ENCODE data around the gene LRRC4C. TPM values are rescaled to one million over a fixed set of nuclear protein-coding genes. Genes with fewer than 3 reads are reported as not detected.

The LRRC4C gene
- total RNA-seq, 4 donors from 2014 or later: 1.5 to 2.8 (median 1.7) TPM

GRCh38 chr11:41404109-41404508 is 55.3 kb downstream of the LRRC4C start:
- no peak overlapping the region for H3K27ac ChIP-seq
- no peaks in the 10 kb centered on the region for H3K9me3 ChIP-seq
- TF ChIP-seq POLR2A (IDR thresholded peaks at IDR 0.05) (no peak), POLR2AphosphoS5 (IDR thresholded peaks at IDR 0.05) (no peak), EP300 (IDR thresholded peaks at IDR 0.05) (no peak), CTCF (IDR thresholded peaks at IDR 0.05) (no peak)
- H3K27me3 ChIP-seq: no peaks in the 10 kb centered on the region
- H3K4me1 ChIP-seq: peaks cover 0 to 9% (median 0%) of the 10 kb centered on the region in 3 donors
- WGBS, 2 donors (ENCODE audit: low coverage in 1 of 2): 67 to 85% methylated on average over 1 to 2 of the region's 2 CpGs
- H3K4me3 ChIP-seq: no peak overlapping the region
- H3K36me3 ChIP-seq: no peaks in the 10 kb centered on the region
- no peak for ATAC-seq

GRCh38 chr11:41403458-41403857 is 56.0 kb downstream of the LRRC4C start:
- H3K9me3 ChIP-seq: no peaks in the 10 kb centered on the region
- 29 to 86% methylated on average over 1 to 2 of the region's 2 CpGs for WGBS, 2 donors (ENCODE audit: low coverage in 1 of 2)
- no peak for ATAC-seq
- H3K4me3 ChIP-seq: no peak overlapping the region
- TF ChIP-seq POLR2AphosphoS5 (IDR thresholded peaks at IDR 0.05): no peak
- TF ChIP-seq CTCF (IDR thresholded peaks at IDR 0.05): no peak
- no peak for TF ChIP-seq POLR2A (IDR thresholded peaks at IDR 0.05)
- TF ChIP-seq EP300 (IDR thresholded peaks at IDR 0.05): no peak
- no peak overlapping the region for H3K27ac ChIP-seq
- H3K36me3 ChIP-seq: no peaks in the 10 kb centered on the region
- no peaks in the 10 kb centered on the region for H3K27me3 ChIP-seq
- H3K4me1 ChIP-seq: peaks cover 0 to 9% (median 0%) of the 10 kb centered on the region in 3 donors

- H3K9me3 ChIP-seq: no peaks in the 10 kb centered on the region
- H3K27me3 ChIP-seq: no peaks in the 10 kb centered on the region
- H3K4me1 ChIP-seq: peaks cover 0 to 9% (median 0%) of the 10 kb centered on the region in 3 donors
- no peak overlapping the region for H3K4me3 ChIP-seq
- 80% methylated on average over 1 of the region's 1 CpG for WGBS, 2 donors (ENCODE audit: low coverage in 1 of 2)
- no peak for ATAC-seq
- no peak for TF ChIP-seq EP300 (IDR thresholded peaks at IDR 0.05)
- no peaks in the 10 kb centered on the region for H3K36me3 ChIP-seq
- H3K27ac ChIP-seq: no peak overlapping the region
Measured at GRCh38 chr11:41400819-41401382, 58.6 kb downstream of the LRRC4C start.

GRCh38 chr11:41400124-41400523 is 59.3 kb downstream of the LRRC4C start:
- 10% methylated on average over 3 to 4 of the region's 4 CpGs for WGBS, 2 donors (ENCODE audit: low coverage in 1 of 2)
- Histone ChIP-seq H3K36me3 (no peaks in the 10 kb centered on the region), H3K27ac (no peak overlapping the region), H3K4me3 (no peak overlapping the region), H3K27me3 (no peaks in the 10 kb centered on the region), H3K9me3 (no peaks in the 10 kb centered on the region), H3K4me1 (peaks cover 0 to 9% (median 0%) of the 10 kb centered on the region in 3 donors)
- ATAC-seq: no peak
- no peak for TF ChIP-seq POLR2AphosphoS5 (IDR thresholded peaks at IDR 0.05)
- TF ChIP-seq POLR2A (IDR thresholded peaks at IDR 0.05): no peak
- TF ChIP-seq CTCF (IDR thresholded peaks at IDR 0.05): no peak
- TF ChIP-seq EP300 (IDR thresholded peaks at IDR 0.05): no peak

GRCh38 chr11:41399323-41399722 is 60.1 kb downstream of the LRRC4C start:
- Histone ChIP-seq H3K4me1 (peaks cover 0 to 9% (median 0%) of the 10 kb centered on the region in 3 donors), H3K4me3 (no peak overlapping the region), H3K36me3 (no peaks in the 10 kb centered on the region), H3K27me3 (no peaks in the 10 kb centered on the region), H3K27ac (no peak overlapping the region), H3K9me3 (no peaks in the 10 kb centered on the region)
- 7 to 35% methylated on average over 2 of the region's 2 CpGs for WGBS, 2 donors (ENCODE audit: low coverage in 1 of 2)
- TF ChIP-seq POLR2AphosphoS5 (IDR thresholded peaks at IDR 0.05): no peak
- no peak for TF ChIP-seq CTCF (IDR thresholded peaks at IDR 0.05)
- no peak for TF ChIP-seq POLR2A (IDR thresholded peaks at IDR 0.05)
- TF ChIP-seq EP300 (IDR thresholded peaks at IDR 0.05): no peak
- no peak for ATAC-seq

Measured in gastroesophageal sphincter (tissue), 4 donors.